Left colon (tissue), 2 donors: ENCODE measurements around the gene AEBP1. TPM values are rescaled to one million over a fixed set of nuclear protein-coding genes. Genes with fewer than 3 reads are reported as not detected.

Experiments
- ATAC-seq: fragments of 200-7000 bp; cut with Tn5 transposase; one replicate; pipeline ENCODE4 v1.9.1; 2020; ENCODE audit warnings: mild to moderate bottlenecking, moderate library complexity
- DNase-seq, 2 donors: peaks; one replicate each; pipeline ENCODE4 v3.0.0-alpha.2; 2020
- intact Hi-C, 2 donors: fragments of 100-400 bp; cut with DNase I in 1 of 2; cut with micrococcal nuclease in 1 of 2; formaldehyde crosslinking; loops; one replicate each; pipeline versions ENCODE4 v1.11.2 to v1.14.0; 2022; cut with DNase I, micrococcal nuclease
- total RNA-seq, 2 donors: library from RNA; stranded (reverse); fragmentation: NEBNext Ultra II Directional; extraction: Animal tissue kit (Norgen Biotek cat#: 25700); gene quantifications; one replicate each; pipeline ENCODE4 v1.2.1, GENCODE V29; 2021
- donor health status: DM: no; HTN: no; CAD: no.
- donor health status: DM: yes; HTN: yes; CAD: no.

The AEBP1 gene
- total RNA-seq, 2 donors from 2014 or later, result 20.1 to 59.6 TPM

DNA sequence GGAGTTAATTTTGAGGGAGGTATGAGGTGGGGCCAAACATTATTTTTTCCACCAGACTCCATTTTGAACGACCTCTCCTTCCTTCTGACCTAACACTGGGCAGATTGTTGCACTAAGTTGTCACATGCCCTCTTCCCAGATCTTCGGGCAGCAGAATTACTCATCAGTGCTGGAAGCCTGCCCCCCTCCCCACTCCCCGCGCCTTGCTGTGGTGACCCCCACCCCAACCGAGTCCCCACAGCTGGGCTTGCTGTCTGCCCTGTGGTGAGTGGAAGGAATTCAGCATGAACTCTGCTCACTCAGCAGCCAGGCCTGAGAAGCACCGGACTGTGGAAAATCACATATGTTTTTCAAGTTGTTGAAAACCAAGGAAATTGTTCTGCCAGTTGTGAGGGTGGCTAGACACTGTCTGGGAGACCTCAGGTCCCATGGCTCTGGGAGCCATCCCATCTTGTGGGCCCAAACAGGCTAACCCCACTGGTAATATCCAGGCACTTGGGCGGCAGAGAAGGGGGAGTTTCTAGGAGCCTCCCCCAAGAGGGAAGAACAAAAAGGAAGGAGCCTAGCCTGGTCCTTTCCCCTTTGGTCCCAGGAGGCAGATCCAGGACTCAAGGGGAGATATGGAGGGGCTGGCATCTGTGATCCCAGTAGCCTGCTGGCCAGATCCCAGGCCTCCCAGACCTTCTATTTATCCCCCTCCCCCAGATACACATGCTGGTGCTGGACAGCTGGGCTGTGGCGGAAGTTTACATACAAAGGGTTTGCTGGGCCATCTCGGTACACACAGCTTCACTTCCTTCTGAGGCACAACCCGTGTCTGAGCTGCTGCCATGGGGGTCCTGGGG lies 3.5 kb upstream of the AEBP1 start:
- intact Hi-C loops, result no loop called here
- ATAC-seq (no peak), DNase-seq (no peak)

DNA sequence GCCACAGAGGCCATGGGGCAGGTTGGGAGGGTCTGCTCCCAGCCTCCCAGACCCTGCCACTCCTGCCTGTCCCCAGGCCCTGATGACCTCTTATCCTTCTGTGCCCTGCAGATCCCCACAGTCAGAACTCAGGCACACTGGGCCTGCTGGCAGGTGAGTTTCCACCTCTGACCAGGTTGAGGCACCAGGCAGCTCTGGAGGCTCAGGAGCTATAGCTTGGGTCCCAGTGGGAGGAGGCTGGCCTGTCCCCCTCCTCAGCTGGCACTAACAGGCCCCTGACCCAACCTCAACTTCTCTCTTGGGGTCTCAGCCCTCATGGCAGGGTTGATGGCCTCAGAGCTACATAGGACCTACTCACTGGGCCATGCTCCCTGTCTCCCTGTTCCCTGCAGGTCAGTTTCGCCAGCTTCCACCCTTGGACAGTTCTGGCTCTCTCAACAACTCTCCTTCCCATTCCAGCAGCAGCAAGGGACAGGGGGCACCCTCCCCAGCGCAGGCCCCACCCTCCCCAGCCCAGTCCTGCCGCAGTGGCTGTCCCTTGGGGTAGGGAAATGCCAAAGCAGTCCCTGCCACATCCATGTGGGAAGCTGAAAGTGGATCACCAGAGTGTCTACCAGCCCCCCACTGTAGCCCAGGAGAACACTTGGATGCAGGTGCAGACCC lies 2.7 kb upstream of the AEBP1 start:
- DNase-seq, result no peak
- ATAC-seq, result no peak

DNA sequence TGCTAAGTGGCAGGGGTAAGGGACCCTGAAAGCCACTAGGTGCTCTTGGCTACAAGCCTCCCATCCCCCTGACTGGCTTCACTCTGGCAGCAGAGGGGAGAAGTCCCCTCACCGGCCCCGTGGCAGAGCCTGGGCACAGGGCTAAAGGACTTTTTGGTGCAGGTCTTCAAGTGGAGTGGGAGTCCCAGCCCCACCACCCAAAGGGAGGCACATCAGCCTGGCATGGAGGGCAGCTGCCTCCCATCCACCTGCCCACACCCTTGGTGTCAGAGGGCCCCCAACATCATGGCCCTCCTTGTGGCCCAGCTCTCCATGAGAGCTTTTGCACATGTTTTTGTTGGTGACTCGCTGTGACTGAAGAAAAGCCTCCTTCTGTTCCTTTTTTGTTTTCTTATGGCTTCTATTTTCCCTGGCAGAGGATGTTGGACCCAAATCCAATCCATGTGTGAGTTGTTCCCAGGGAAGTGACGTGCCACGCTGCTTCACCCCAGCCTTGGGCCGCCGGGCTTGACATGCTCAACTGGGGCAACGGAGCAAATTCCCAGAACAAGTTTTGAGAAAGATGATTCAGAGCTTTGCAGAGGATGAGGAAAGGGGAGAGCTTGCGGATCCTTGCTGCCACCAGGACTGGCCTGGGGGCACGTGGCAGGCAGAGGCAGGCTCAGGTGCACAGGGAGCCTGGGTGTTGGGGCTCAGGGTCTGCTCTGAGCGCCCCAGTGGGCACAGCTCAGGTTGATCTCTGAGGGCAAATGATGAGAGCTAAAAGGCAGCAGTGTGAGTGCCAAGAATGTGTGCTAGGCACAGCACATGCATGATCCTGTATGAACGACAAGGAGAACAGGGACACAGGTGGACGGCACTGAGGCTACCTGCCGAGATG lies 1.9 kb upstream of the AEBP1 start:
- DNase-seq, result no peak
- intact Hi-C loops, result no loop called here
- ATAC-seq, result no peak

More for the DNA sequence above, 2.7 kb upstream of the AEBP1 start:
- intact Hi-C loops, result no loop called here

DNA sequence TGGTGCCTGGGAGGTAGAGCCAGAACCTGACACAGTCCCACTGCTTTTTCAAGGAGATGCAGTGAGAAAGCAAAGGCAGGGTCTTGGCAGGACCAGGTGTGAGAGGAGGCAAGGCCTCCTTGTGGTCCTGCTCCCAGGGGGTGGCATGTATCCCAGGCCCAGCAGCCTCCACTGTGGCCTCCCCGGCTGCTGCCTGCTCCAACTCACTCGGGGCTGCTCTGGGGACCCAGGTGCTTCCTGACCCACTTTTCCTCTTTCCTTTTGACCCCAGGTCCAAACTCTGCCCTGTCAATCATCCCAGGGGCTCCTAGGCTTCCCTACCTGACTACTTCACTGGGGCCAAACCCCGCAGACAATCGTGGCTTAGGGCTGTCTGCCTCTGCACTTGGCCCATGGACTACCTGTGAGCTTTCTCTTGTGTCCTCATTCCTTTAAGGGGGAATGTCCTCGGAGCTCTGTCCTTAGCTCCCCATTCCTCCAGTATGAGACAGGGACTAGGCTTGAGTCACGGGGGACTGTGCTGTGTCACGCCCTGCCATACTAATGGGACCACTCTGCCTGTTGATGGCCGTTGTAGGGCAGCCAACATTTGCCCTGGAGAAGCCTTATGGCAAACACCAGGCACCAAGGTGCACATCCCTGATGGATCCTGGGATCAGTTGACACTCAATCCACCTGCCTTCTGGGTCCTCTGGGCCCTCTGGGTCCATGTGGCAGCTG lies 1.1 kb upstream of the AEBP1 start:
- ATAC-seq (no peak), DNase-seq (no peak)
- intact Hi-C loops, result no loop called here

DNA sequence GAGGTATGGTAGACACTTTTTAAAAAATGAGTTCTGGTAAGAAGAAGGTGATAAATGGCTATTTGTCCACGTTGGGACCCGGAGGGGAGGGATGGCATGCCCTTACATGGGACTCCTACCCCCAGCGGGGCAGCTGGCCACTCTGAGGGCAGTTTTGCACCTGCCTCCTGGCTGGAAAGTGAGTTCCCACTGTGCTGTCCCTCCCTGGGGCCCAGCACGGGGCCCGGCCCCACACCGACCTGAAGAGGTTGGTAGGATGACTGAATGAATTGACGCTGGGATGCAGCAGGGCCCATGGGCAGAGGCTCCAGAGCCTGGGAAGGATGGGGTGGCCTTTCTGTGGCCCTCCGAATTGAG lies 601 bp upstream of the AEBP1 start:
- ATAC-seq (no peak), DNase-seq (no peak)
- intact Hi-C loops, result no loop called here

DNA sequence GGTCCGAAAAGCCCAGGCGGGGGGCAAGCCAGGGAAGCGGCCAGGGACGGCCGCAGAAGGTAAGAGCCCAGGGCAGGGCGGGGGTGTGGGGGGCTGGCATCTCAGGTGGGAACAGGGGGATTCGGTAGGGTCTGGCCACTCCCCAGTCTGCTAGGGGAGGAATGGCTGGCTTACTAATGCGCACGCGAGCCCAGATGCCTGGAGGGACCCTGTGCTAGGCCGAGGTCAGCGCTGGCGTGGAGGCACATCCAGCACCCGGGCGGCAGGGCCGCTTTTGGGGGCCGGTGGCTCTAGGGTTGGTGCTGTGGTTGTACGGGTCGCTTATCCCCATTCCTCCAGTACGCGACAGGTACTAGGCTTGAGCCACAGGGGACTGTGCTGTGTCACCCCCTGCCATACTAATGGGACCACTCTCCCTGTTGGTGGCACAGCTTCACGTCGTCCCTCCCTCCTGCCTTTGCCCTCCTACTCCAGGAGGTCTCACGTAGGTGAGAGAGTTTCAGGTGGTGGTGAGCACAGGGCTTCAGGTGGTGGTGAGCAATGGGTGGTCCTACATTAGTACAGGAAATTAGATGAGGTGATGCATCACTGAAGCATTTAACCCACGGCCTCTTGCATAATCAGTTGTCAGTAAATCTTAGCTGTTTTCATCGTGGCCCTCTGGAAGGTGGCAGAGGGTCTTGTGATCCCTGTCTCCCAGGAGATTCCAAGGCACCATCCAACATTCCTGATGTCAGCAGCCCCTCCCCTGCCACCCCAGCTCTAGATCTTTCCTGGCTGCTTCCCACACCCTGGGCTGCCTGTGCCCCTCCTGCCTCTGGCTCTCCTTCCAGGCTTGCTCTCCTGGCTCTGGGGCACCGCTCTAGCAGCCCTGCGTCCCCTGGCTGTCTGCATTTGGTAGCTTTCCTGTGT lies 971 bp downstream of the AEBP1 start:
- ATAC-seq (no peak), DNase-seq (no peak)
- intact Hi-C loops, result no loop called here

DNA sequence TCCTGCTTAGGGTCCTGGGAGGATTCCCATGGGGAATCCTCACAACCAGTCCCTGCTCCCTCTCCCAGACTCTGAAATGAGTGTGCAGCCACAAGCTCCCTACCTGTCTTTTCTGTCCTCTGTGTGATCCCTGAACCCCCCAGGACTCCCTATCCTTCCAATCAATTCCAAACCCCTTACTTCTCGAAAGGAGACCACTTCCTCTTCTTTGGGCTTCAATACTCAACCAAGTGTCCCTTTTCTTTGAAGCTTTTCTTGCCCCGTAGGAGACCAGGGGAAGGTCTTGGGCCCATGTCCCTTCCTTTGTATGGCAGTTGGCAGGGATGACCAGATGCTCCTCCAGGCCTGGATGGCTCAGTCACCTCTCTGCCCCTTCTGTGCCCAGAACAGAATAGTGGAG lies 1.7 kb downstream of the AEBP1 start:
- intact Hi-C loops, result no loop called here
- DNase-seq, result no peak
- no peak for ATAC-seq

DNA sequence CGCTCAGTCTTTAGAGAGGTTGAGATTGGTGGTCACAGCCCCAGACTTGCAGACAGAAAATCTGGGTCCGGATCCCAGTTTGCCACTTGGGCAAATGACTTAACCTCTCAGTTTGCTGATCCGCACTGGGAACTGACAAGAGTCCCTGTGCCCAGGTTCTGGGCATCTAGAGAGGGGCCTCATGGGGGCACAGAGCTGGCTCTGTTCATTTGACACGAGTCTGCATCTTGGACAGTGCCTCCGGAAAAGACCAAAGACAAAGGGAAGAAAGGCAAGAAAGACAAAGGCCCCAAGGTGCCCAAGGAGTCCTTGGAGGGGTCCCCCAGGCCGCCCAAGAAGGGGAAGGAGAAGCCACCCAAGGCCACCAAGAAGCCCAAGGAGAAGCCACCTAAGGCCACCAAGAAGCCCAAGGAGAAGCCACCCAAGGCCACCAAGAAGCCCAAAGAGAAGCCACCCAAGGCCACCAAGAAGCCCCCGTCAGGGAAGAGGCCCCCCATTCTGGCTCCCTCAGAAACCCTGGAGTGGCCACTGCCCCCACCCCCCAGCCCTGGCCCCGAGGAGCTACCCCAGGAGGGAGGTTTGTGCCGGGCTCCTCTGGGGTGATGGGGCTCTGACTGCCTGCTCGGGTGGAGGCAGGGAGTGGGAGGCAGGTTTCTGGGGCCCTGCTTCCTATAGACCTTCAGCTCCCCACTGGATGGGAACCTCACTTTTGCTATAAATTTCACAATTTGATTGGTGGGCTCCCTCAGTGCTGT lies 2.3 kb downstream of the AEBP1 start:
- no peak for DNase-seq
- no peak for ATAC-seq
- intact Hi-C loops, result no loop called here

DNA sequence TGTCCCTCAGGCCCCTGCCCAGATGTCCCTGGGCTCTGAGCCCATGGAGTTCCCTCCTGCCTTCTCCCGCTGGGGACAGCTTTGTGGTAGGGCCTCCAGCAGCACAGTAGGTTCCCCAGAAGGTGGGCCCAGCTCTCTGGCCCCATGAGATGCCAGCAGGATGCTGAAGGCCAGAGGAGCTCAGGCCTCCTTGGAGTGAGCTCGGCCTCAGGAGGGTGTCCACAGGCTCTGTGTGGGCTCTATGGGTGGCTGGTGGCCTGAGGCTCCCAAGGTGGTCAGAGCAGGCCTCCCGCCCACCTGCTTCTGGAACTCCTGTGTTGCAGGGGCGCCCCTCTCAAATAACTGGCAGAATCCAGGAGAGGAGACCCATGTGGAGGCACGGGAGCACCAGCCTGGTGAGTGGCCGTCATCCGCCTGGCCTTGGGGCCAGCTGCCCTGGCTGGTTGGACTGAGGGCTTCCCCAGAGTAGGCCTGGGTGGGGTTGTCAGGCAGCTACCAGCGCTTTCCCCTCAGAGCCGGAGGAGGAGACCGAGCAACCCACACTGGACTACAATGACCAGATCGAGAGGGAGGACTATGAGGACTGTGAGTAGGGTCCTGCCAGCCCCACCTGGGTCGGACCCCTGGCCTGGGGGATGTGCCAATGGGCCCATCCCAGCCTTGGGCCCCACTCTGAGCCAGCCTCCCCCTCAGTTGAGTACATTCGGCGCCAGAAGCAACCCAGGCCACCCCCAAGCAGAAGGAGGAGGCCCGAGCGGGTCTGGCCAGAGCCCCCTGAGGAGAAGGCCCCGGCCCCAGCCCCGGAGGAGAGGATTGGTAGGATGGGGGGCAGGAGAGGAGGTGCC lies 3.2 kb downstream of the AEBP1 start:
- ATAC-seq, result no peak
- intact Hi-C loops, result no loop called here
- DNase-seq, result no peak

DNA sequence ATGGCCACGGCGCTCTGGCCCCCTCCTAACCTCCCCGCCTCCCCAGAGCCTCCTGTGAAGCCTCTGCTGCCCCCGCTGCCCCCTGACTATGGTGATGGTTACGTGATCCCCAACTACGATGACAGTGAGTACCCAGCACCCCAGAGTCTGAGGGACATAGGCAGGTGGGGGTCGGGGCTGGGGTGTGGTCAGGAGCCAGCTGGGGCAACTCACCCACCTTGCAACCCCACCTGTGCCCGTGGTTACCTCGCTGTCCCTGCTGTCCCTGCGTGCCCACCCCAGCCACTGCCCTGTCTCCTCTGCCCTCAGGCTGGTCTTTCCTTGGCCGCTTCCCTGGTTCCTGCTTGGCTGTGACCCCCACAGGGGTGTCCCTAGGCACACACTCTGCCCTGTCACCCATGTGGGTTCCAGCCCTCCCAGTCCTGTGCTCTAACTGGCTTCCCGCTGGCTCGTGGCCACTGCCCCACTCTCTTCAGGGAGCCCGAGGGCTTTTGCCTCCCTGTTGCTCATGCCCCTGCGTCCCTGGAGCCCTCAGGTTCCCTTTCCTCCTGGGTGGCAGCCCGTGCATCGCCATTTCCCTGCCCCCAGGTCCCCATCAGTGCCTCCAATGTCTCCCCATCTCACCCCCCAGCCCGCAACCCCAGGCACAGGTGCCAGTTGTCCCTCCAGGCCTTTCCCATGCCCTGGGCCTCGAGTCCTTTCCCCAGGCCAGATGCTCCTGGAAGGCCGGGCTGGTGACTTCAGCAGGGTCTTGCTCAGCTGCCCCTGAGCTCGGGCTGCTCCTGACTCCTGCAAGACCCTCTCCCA lies 4.0 kb downstream of the AEBP1 start:
- ATAC-seq, result no peak
- intact Hi-C loops, result no loop called here
- DNase-seq, result no peak

DNA sequence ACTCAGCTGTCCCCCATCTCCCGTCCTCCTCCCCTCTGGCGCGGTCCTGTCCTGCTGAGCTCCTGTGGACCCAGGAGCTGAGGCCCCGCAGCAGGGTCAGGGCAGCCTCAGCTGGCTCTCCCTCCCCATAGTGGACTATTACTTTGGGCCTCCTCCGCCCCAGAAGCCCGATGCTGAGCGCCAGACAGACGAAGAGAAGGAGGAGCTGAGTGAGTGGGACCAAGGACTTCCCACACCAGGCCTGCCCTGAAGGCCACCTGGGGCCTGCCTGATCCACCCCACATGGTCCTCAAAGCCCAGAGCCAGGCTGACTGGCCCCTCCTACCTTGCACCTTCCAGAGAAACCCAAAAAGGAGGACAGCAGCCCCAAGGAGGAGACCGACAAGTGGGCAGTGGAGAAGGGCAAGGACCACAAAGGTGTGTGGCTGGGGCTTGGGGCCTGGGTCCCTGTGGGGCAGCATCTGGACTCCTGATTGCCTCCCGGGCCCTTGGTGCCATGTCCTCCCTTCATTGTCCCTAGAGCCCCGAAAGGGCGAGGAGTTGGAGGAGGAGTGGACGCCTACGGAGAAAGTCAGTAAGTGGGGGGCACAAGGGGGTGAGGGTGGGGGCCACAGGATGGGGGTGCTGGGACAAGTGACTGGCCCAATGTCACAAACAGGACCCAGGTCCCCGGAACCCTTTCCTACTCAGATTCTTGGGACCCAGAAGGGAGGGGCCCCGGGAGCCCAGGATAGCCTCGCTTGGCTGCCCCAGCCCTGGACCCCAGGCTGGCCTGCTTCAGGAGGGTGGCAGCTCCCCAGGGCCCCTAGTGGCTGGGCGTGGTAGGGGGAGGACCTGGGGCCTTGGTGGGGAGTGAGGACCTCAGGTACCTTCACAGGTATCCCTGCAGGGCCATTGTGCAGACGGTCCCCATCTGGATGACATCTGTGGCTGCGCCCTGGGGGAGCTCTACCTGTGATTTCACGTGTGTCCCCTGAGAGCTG lies 4.9 kb downstream of the AEBP1 start:
- DNase-seq (no peak), ATAC-seq (no peak)
- intact Hi-C loops, result no loop called here

DNA sequence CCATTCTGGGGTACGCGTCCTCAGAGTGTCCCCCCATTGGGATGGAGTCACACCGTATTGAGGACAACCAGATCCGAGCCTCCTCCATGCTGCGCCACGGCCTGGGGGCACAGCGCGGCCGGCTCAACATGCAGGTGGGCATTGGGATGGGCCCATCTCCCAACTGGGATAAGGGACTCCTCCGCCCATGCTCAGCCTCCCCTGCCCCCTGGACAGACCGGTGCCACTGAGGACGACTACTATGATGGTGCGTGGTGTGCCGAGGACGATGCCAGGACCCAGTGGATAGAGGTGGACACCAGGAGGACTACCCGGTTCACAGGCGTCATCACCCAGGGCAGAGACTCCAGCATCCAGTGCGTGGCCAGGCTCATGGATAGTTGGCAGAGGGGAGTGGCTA lies 5.8 kb downstream of the AEBP1 start:
- no peak for ATAC-seq
- no peak for DNase-seq

DNA sequence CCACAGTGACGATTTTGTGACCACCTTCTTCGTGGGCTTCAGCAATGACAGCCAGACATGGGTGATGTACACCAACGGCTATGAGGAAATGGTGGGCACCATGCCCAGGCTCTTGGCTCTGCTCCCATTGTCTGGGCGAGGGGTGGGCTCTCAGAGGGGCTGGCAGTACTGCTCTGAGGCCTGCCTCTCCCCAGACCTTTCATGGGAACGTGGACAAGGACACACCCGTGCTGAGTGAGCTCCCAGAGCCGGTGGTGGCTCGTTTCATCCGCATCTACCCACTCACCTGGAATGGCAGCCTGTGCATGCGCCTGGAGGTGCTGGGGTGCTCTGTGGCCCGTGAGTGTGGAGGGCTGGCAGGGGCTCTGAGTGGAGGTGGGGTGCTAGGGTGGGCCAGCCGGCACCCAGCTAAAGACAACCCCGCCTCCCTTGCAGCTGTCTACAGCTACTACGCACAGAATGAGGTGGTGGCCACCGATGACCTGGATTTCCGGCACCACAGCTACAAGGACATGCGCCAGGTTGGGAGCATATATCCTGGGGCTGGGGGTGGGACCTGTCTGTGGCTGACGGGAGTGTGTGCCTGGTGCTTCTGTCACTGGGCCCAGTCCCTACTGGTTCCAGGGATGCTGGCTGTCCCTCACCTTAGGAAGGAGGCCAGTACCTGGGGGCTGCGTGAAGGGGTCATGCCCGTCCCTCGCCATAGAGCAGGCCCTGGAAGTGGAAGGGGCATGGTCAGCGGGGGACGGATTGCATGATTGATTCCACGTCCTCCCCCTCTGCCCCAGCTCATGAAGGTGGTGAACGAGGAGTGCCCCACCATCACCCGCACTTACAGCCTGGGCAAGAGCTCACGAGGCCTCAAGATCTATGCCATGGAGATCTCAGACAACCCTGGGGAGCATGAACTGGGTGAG lies 6.8 kb downstream of the AEBP1 start:
- no peak for ATAC-seq
- intact Hi-C loops, result no loop called here
- no peak for DNase-seq

More for the DNA sequence above, 5.8 kb downstream of the AEBP1 start:
- intact Hi-C loops, result no loop called here

DNA sequence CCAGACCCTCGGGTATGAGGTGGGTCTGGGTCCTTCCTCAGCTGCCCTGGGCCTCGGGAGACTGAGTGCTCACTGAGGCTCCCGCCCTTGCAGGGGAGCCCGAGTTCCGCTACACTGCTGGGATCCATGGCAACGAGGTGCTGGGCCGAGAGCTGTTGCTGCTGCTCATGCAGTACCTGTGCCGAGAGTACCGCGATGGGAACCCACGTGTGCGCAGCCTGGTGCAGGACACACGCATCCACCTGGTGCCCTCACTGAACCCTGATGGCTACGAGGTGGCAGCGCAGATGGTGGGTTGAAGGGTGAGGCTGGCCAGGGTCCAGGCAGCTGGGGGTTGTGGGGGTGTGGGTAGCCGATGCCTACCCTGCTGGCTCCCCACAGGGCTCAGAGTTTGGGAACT lies 7.6 kb downstream of the AEBP1 start:
- ATAC-seq (no peak), DNase-seq (no peak)
- intact Hi-C loops, result no loop called here
